ENCODE results near the gene MPZL3.

MPZL3 gene

GRCh38 chr11:118232659-118233058 is 19.5 kb downstream of the MPZL3 start:
- no peak for DNase-seq (ENCODE audit: low read depth)

GRCh38 chr11:118231461-118231860 is 20.7 kb downstream of the MPZL3 start:
- DNase-seq (ENCODE audit: low read depth): no peak

- DNase-seq (ENCODE audit: low read depth): no peak
Observed at GRCh38 chr11:118230088-118230487, 22.1 kb downstream of the MPZL3 start.

- no peak for DNase-seq (ENCODE audit: low read depth)
Observed at GRCh38 chr11:118229274-118229847, 22.8 kb downstream of the MPZL3 start.

GRCh38 chr11:118227865-118228785 is 24.0 kb downstream of the MPZL3 start:
- no peak for DNase-seq (ENCODE audit: low read depth)

GRCh38 chr11:118226781-118227180 is 25.4 kb downstream of the MPZL3 start:
- DNase-seq (ENCODE audit: low read depth): no peak

GRCh38 chr11:118226296-118226695 is 25.9 kb downstream of the MPZL3 start:
- DNase-seq (ENCODE audit: low read depth): no peak

GRCh38 chr11:118224511-118225188 is 27.5 kb downstream of the MPZL3 start, which contains the start of gene JAML:
Gene JAML, minus strand, starts transcription at chr11:118225011. Its CDS starts 10,145 bp downstream, at chr11:118214866.
- no peak for DNase-seq (ENCODE audit: low read depth)

GRCh38 chr11:118223992-118224391 is 28.2 kb downstream of the MPZL3 start:
- no peak for DNase-seq (ENCODE audit: low read depth)

- no peak for DNase-seq (ENCODE audit: low read depth)
Observed at GRCh38 chr11:118223570-118223969, 28.6 kb downstream of the MPZL3 start.

GRCh38 chr11:118222437-118222836 is 29.7 kb downstream of the MPZL3 start:
- no peak for DNase-seq (ENCODE audit: low read depth)

GRCh38 chr11:118221419-118221818 is 30.7 kb downstream of the MPZL3 start:
- DNase-seq (ENCODE audit: low read depth): no peak

GRCh38 chr11:118219732-118220131 is 32.4 kb downstream of the MPZL3 start:
- DNase-seq (ENCODE audit: low read depth): no peak

GRCh38 chr11:118219244-118219643 is 32.9 kb downstream of the MPZL3 start:
- no peak for DNase-seq (ENCODE audit: low read depth)

GRCh38 chr11:118217575-118217974 is 34.6 kb downstream of the MPZL3 start:
- DNase-seq (ENCODE audit: low read depth): no peak

GRCh38 chr11:118216621-118217481 is 35.3 kb downstream of the MPZL3 start:
- no peak for DNase-seq (ENCODE audit: low read depth)

- no peak for DNase-seq (ENCODE audit: low read depth)
Observed at GRCh38 chr11:118215765-118216164, 36.4 kb downstream of the MPZL3 start.

- no peak for DNase-seq (ENCODE audit: low read depth)
Observed at GRCh38 chr11:118215262-118215661, 36.9 kb downstream of the MPZL3 start.

GRCh38 chr11:118214210-118214914 is 37.8 kb downstream of the MPZL3 start:
- no peak for DNase-seq (ENCODE audit: low read depth)

GRCh38 chr11:118213781-118214180 is 38.4 kb downstream of the MPZL3 start:
- no peak for DNase-seq (ENCODE audit: low read depth)

GRCh38 chr11:118213201-118213600 is 39.0 kb downstream of the MPZL3 start:
- no peak for DNase-seq (ENCODE audit: low read depth)
